Activated CD4-positive, alpha-beta T cell treated with anti-CD3 and anti-CD28 coated beads, Interleukin-2, Interleukin-6, amounts not matched to agents 100 ng/mL and 50 ng/mL, durations not matched to agents 16 hours and 8 hours (primary cell): ENCODE results near the gene RAB29.
A peak's percentile ranks its signal among the peaks of the same experiment; 100 is the strongest.

Experiments used
- DNase-seq: peaks from one replicate; pipeline ENCODE4 v3.0.0-alpha.2; 2020

The RAB29 gene

GRCh38 chr1:205794011-205794730 is 18.9 kb upstream of the RAB29 start:
- DNase-seq, result no peak

- no peak for DNase-seq
Observed at GRCh38 chr1:205792961-205793673, 17.8 kb upstream of the RAB29 start.

- DNase-seq, result no peak
Observed at GRCh38 chr1:205792481-205792881, 17.2 kb upstream of the RAB29 start.

- peak; percentile 69 for DNase-seq
Observed at GRCh38 chr1:205791568-205792180, 16.4 kb upstream of the RAB29 start.

GRCh38 chr1:205787287-205787916 is 12.1 kb upstream of the RAB29 start:
- no peak for DNase-seq

- DNase-seq, result no peak
Observed at GRCh38 chr1:205786601-205787000, 11.3 kb upstream of the RAB29 start.

- DNase-seq, result no peak
Observed at GRCh38 chr1:205785446-205785845, 10.2 kb upstream of the RAB29 start.

- no peak for DNase-seq
Observed at GRCh38 chr1:205783904-205784303, 8.6 kb upstream of the RAB29 start.

- DNase-seq, result no peak
Observed at GRCh38 chr1:205783433-205783795, 8.1 kb upstream of the RAB29 start.

GRCh38 chr1:205782627-205783432 is 7.5 kb upstream of the RAB29 start:
- peak; percentile 27 for DNase-seq

- no peak for DNase-seq
Observed at GRCh38 chr1:205780335-205780734, 5.1 kb upstream of the RAB29 start.

- no peak for DNase-seq
Observed at GRCh38 chr1:205777994-205778393, 2.7 kb upstream of the RAB29 start.

- DNase-seq, result no peak
Observed at GRCh38 chr1:205775717-205776056, 405 bp upstream of the RAB29 start.

- peak; percentile 66 for DNase-seq
Observed at GRCh38 chr1:205774198-205775014, 876 bp downstream of the RAB29 start.

GRCh38 chr1:205772607-205773032 is 2.7 kb downstream of the RAB29 start:
- DNase-seq, result peak; percentile 73

- DNase-seq, result no peak
Observed at GRCh38 chr1:205770618-205771017, 4.7 kb downstream of the RAB29 start.

GRCh38 chr1:205769641-205770365 is 5.5 kb downstream of the RAB29 start:
- no peak for DNase-seq

GRCh38 chr1:205767248-205767647 is 8.0 kb downstream of the RAB29 start:
- DNase-seq, result no peak

GRCh38 chr1:205766570-205766969 is 8.7 kb downstream of the RAB29 start:
- no peak for DNase-seq

GRCh38 chr1:205766038-205766437 is 9.2 kb downstream of the RAB29 start:
- no peak for DNase-seq

GRCh38 chr1:205764578-205764977 is 10.7 kb downstream of the RAB29 start:
- DNase-seq, result no peak
